IPS DF 6.9 (cell line): ENCODE measurements around the gene C1orf74.

Experiments used
- DNase-seq: peaks from one replicate; pipeline ENCODE4 v3.0.0-alpha.2; 2013; ENCODE audit warnings: low read depth, low spot score
- H3K27ac ChIP-seq: one replicate; pipeline ENCODE4 v1.5.1; 2013; ENCODE audit warnings: low read length, control low read depth
- H3K27me3 ChIP-seq: 2 replicates; pipeline ENCODE4 v1.6.1; 2013; ENCODE audit warnings: mild to moderate bottlenecking, low read length; ENCODE audit not compliant: control insufficient read depth, insufficient read depth
- H3K36me3 ChIP-seq: 2 replicates; pipeline ENCODE4 v1.6.1; 2013; ENCODE audit warnings: low read length; ENCODE audit not compliant: control insufficient read depth, insufficient read depth
- H3K4me1 ChIP-seq: 2 replicates; pipeline ENCODE4 v1.6.1; 2013; ENCODE audit warnings: low read length; ENCODE audit not compliant: control insufficient read depth, insufficient read depth
- H3K4me3 ChIP-seq: 2 replicates; pipeline ENCODE4 v1.5.1; 2013; ENCODE audit warnings: mild to moderate bottlenecking, low read length
- H3K9me3 ChIP-seq: 2 replicates; pipeline ENCODE4 v1.6.1; 2013; ENCODE audit warnings: low read length, inconsistent platforms; ENCODE audit not compliant: control insufficient read depth, insufficient read depth
- WGBS: extraction: QIAGEN DNeasy Blood & Tissue Kit; methylation state at CpG from one replicate; pipeline ENCODE4 v1.1.7; 2013; ENCODE audit warnings: mixed read lengths, missing lambda C conversion rate; ENCODE audit not compliant: insufficient read length, insufficient coverage; 5-methylcytosine and 5-hydroxymethylcytosine counted together

C1orf74 gene

DNA sequence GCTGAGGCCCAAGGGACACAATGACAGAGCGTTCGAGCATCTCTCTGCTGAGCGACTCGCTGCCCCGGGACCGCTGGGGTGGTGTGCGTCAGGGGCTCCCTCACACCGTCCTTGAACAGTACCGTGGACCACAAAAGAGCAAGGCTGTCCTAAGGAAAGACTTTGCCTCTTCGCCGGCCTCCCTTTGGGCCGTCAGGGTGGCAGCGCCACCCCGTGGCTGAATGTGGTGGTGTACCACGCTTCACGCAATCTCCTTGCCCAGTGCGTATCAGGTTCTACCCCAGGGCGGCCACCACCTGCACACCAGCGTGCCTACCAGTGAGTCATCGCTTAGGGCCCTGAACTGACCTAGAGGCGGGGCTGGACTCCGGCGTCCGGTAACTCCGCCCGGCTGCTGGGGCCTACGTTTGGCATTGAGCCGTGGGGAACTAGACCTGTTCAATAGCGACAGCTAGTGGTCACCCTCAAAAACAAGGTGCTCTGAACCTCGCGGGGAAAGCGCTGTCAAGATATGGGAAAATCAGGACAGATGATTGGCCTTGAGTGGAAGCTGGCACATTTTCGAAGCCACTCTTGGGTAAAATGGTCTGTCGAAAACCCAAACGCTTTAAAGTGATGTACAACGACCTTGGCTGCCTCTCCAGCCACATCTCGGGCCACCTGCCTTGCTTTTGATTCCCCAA lies 36.6 kb downstream of the C1orf74 start:
- no peaks in the 10 kb centered on the region for H3K9me3 ChIP-seq
- H3K4me1 ChIP-seq: no peaks in the 10 kb centered on the region; the same call in 1 of the 2 replicates
- no peak overlapping the region for H3K27ac ChIP-seq
- no peak overlapping the region; the same call in 1 of the 2 replicates for H3K4me3 ChIP-seq
- no peaks in the 10 kb centered on the region for H3K36me3 ChIP-seq
- peak; percentile 92 for DNase-seq
- no peaks in the 10 kb centered on the region for H3K27me3 ChIP-seq
- no CpG with 5 or more reads among the region's 37 CpGs for WGBS

- no peak for DNase-seq
- no CpG with 5 or more reads among the region's 4 CpGs for WGBS
- Histone ChIP-seq H3K9me3 (no peaks in the 10 kb centered on the region), H3K27me3 (no peaks in the 10 kb centered on the region), H3K4me1 (no peaks in the 10 kb centered on the region; the same call in 1 of the 2 replicates), H3K27ac (no peak overlapping the region), H3K36me3 (no peaks in the 10 kb centered on the region), H3K4me3 (no peak overlapping the region)
Observed at GRCh38 chr1:209746451-209747165, 37.8 kb downstream of the C1orf74 start.

GRCh38 chr1:209743145-209743482 lies 41.2 kb downstream of the C1orf74 start:
- Histone ChIP-seq H3K4me1 (no peaks in the 10 kb centered on the region; the same call in 1 of the 2 replicates), H3K4me3 (no peak overlapping the region), H3K27ac (no peak overlapping the region), H3K27me3 (no peaks in the 10 kb centered on the region), H3K36me3 (no peaks in the 10 kb centered on the region), H3K9me3 (no peaks in the 10 kb centered on the region)
- no peak for DNase-seq
- WGBS: no CpG with 5 or more reads among the region's 2 CpGs

GRCh38 chr1:209742409-209743144 lies 41.8 kb downstream of the C1orf74 start:
- no peaks in the 10 kb centered on the region for H3K27me3 ChIP-seq
- no peak overlapping the region for H3K4me3 ChIP-seq
- no peak overlapping the region for H3K27ac ChIP-seq
- H3K9me3 ChIP-seq: no peaks in the 10 kb centered on the region
- WGBS: no CpG with 5 or more reads among the region's 8 CpGs
- H3K36me3 ChIP-seq: no peaks in the 10 kb centered on the region
- DNase-seq: no peak
- no peaks in the 10 kb centered on the region; the same call in 1 of the 2 replicates for H3K4me1 ChIP-seq

GRCh38 chr1:209741889-209742288 lies 42.5 kb downstream of the C1orf74 start:
- Histone ChIP-seq H3K4me1 (no peaks in the 10 kb centered on the region), H3K27me3 (no peaks in the 10 kb centered on the region), H3K4me3 (no peak overlapping the region), H3K36me3 (no peaks in the 10 kb centered on the region), H3K9me3 (no peaks in the 10 kb centered on the region), H3K27ac (no peak overlapping the region)
- WGBS: no CpG with 5 or more reads among the region's 2 CpGs
- DNase-seq: no peak

- no peaks in the 10 kb centered on the region for H3K4me1 ChIP-seq
- no peaks in the 10 kb centered on the region for H3K27me3 ChIP-seq
- no peak overlapping the region for H3K4me3 ChIP-seq
- H3K27ac ChIP-seq: no peak overlapping the region
- DNase-seq: no peak
- no peaks in the 10 kb centered on the region for H3K9me3 ChIP-seq
- H3K36me3 ChIP-seq: no peaks in the 10 kb centered on the region
- no CpG with 5 or more reads among the region's 3 CpGs for WGBS
Observed at GRCh38 chr1:209741193-209741592, 43.2 kb downstream of the C1orf74 start.

GRCh38 chr1:209738270-209738669 lies 46.1 kb downstream of the C1orf74 start:
- H3K27me3 ChIP-seq: 0 out of 2 replicates have a peak, but pooled peaks cover 2% of the 10 kb centered on the region
- no peaks in the 10 kb centered on the region for H3K36me3 ChIP-seq
- no peak overlapping the region for H3K4me3 ChIP-seq
- WGBS: no CpG with 5 or more reads among the region's 1 CpG
- H3K27ac ChIP-seq: no peak overlapping the region
- no peak for DNase-seq
- no peaks in the 10 kb centered on the region for H3K4me1 ChIP-seq
- no peaks in the 10 kb centered on the region for H3K9me3 ChIP-seq

GRCh38 chr1:209737118-209737505 lies 47.2 kb downstream of the C1orf74 start:
- no peaks in the 10 kb centered on the region for H3K9me3 ChIP-seq
- H3K27me3 ChIP-seq: 0 out of 2 replicates have a peak, but pooled peaks cover 2% of the 10 kb centered on the region
- no peaks in the 10 kb centered on the region for H3K4me1 ChIP-seq
- H3K4me3 ChIP-seq: no peak overlapping the region
- no peak for DNase-seq
- no peaks in the 10 kb centered on the region for H3K36me3 ChIP-seq
- 100% methylated on average over 2 of the region's 5 CpGs for WGBS
- H3K27ac ChIP-seq: no peak overlapping the region

GRCh38 chr1:209736490-209737117 lies 47.8 kb downstream of the C1orf74 start:
- no peaks in the 10 kb centered on the region for H3K9me3 ChIP-seq
- H3K27me3 ChIP-seq: 0 out of 2 replicates have a peak, but pooled peaks cover 2% of the 10 kb centered on the region
- H3K27ac ChIP-seq: no peak overlapping the region
- no CpG with 5 or more reads among the region's 3 CpGs for WGBS
- no peaks in the 10 kb centered on the region for H3K4me1 ChIP-seq
- no peak for DNase-seq
- no peaks in the 10 kb centered on the region for H3K36me3 ChIP-seq
- no peak overlapping the region for H3K4me3 ChIP-seq
